Kidney tubule cell (primary cell): ENCODE results near the gene DNPH1.
A peak's percentile ranks its signal among the peaks of the same experiment; 100 is the strongest.

Source experiments
- DNase-seq: peaks from one replicate; pipeline ENCODE4 v3.0.0-alpha.2; 2018; ENCODE audit warnings: low spot score

The DNPH1 gene

DNA sequence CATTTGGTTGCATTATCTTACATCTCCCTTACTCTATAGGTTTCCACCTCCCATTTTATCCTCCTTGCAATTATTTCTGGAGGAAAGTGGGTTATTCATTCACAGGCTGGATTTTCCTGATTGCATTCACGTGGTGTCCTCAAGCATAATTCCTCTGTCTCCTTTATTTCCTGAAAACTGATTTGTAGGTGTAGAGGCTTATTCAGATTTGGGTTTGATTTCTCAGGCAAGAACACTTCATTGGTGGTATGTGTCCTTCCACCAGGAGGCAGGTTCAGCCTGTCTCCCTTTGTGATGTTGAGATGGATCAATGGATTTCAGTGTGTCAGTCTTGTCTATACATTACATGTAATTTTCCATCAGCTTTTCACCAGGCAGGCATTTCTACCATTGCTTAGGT is 17.3 kb downstream of the DNPH1 start:
- peak; percentile 59 for DNase-seq

DNA sequence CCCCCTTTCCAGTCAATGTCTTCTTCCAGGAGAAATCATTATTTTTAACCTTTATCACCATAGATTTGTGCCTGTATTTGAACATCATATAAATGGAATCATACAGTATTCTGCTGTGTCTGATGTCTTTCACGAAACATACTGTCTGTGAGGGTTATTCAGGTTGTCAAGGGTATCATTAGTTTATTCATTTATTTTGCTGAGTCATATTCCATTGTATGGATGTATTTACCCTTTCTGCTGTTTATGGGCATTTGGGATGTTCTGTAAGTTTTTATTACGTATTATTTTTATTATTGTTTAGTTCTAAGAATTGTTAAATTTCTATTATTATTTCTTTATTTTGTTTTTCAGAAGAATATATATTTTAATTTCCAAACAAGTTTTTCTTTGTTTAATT is 22.0 kb downstream of the DNPH1 start:
- no peak for DNase-seq

DNA sequence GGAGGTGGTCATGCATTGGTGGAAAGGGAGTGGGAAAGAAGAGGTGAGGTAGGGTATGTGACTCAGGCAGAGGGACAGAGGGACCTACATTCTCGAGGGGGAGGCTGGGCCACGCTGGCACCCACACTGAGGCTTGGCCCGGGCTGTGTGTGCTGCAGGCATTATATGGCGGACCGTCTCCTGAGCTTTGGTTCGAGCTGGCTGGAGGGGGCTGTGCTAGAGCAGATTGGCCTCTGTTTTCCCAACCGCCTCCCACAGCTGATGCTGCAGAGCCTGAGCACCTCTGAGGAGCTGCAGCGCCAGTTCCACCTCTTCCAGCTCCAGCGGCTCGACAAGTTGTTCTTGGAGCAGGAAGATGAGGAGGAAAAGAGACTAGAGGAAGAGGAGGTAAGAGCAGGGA is 23.4 kb downstream of the DNPH1 start:
- DNase-seq = no peak

DNA sequence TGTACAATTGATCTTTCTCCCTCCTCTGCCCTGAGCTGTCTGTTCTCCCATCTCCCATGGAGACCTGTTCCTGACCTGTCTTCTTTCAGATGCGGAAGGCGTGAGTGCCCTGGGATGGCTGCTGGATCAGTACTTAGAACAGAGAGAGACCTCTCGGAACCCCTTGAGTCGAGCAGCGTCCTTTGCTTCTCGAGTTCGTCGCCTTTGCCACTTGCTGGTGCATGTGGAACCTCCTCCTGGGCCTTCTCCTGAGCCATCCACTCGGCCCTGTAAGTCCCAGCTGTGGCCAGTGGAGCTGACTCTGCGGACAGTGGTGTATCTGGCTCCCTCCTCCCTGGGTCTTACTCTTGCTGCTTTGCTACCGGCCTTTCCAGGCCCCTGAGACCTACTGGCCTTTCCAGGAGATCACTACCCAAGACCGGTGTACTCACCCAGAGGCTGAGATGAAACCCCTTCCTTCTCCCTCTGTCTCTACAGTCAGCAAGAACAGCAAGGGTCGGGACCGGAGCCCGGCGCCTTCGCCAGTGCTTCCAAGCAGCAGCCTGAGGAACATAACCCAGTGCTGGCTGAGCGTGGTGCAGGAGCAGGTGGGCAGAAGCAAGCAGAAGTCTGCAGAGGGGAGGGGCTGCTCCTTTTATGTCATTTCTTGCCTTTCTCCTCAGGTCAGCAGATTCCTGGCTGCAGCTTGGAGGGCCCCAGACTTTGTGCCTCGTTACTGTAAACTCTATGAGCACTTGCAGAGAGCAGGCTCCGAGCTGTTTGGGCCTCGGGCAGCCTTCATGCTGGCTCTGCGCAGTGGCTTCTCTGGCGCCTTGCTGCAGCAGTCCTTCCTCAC is 24.8 kb downstream of the DNPH1 start:
- no peak for DNase-seq

DNA sequence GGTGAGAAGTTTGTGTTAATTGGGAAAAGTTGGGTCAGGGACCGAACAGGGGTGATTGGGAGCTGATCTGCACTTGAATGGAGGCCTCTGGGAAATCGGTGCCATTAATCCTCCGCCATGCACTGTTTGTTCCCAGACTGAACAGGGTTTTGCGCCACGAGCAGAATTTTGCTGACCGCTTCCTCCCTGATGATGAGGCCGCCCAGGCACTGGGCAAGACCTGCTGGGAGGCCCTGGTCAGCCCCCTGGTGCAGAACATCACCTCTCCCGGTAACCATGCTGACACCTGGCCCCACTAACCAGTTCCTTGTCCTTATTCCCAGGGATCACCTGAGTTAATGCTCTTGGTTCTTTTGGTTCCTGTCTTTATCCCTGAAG is 25.6 kb downstream of the DNPH1 start:
- no peak for DNase-seq

DNA sequence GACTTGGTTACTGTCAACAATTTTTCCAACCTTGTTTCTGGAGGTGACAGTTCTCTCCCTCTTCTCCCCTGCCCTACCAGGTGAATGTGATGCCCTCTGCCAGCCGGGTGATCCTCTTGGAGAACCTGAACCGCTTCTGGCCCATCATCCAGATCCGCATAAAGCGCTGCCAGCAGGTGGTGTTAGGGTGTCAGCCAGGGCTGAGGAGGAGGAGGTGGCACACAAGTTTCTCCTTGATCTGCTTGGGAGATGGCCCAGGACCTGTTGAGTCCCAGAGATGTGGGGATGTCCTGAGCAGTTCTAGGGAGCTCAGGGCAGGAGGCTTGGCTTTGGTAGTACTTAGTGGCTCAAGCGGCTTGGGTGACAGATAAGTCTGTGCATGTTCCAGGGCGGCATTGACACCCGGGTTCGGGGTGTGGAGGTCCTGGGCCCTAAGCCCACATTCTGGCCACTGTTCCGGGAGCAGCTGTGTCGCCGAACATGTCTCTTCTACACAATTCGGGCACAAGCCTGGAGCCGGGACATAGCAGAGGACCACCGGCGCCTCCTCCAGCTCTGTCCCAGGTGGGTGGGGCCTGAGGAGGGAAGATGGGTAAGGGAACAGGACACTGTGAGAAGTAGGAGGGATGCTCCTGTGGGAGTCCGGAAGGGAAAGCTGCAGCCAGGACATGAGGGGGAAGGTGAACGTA is 26.1 kb downstream of the DNPH1 start:
- DNase-seq = no peak

DNA sequence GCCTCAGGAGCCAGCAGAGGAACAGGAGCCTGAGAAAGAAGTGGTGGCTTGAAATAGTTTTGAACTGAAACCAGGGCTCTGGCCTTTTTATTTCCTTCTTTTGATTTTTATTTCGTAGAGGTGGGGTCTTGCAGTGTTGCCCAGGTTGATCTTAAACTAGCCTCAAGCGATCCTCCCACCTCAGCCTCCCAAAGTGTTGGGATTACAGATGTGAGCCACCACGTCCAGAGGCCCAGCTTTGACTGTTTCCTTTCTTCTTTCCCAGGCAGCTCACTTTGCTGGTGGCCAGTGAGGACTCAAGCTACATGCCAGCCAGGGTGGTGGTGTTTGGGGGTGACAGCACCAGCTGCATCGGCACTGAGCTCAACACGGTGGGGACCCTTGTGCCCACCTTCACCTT is 26.8 kb downstream of the DNPH1 start:
- no peak for DNase-seq

DNA sequence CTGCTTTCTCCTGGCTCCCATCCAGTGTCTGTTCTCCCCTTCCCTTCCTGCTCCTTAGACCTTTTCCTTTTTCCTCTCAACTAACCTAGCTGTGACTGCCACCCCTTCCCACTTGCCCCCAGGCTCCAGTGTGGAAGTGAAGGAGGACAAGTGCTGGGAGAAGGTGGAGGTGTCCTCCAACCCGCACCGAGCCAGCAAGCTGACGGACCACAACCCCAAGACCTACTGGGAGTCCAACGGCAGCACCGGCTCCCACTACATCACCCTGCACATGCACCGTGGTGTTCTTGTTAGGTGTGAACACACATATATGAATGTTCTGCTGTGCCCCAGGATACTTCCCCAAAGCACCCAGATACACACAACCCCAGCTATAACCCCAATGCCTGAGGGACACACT is 28.7 kb downstream of the DNPH1 start:
- DNase-seq = no peak

DNA sequence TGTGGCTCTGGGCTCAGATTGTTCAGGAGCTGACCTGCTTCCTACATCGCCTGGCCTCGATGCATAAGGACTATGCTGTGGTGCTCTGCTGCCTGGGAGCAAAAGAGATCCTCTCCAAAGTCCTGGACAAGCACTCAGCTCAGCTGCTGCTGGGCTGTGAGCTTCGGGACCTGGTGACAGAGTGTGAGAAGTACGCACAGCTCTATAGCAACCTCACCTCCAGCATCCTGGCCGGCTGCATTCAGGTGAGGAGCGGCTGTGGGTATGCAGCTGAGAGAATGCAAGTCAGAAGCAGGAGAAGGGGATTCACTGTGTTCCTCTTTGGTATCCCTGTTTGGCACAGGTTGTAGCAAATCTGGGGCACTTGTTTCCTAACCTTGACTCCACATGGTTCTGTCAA is 29.4 kb downstream of the DNPH1 start:
- no peak for DNase-seq

DNA sequence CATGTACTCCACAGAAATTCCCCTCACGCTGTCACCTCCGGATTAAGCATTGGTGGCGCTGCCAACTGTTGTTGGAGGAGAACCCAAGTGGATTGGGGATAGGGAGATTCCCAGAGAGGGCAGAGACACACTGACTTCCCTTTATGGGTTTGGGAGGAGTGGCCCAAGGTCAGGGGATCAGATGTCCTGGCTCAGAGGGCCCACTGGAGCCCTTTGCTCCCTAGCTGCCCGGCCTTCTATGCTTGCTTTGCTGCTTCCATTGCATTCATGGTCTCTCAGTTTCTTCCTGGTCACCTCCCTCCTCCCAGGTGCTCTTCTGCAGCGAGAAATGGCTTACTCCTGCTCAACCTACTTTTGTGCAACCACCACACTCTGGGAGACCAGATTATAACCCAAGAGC is 32.9 kb downstream of the DNPH1 start:
- DNase-seq = no peak

DNA sequence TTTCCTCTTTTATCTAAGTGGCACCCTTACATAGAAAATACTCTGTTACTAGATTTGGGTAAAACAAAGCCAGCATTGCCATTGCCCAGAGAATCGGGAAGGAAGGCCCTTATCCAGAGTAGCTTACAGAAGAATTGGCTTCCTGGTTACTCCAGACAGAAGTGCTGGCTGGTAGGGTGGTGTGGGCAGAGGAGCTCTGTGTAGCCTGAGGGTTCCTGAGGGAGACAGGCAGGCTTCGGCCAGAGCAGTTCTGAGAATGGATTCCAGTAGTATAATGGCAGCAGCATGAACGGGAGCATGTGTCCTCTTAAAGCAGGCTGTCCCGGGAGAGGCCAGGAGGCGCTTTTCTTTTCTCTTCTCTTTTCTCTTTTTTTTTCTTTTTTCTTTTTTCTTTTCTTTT is 35.4 kb downstream of the DNPH1 start:
- DNase-seq = no peak

DNA sequence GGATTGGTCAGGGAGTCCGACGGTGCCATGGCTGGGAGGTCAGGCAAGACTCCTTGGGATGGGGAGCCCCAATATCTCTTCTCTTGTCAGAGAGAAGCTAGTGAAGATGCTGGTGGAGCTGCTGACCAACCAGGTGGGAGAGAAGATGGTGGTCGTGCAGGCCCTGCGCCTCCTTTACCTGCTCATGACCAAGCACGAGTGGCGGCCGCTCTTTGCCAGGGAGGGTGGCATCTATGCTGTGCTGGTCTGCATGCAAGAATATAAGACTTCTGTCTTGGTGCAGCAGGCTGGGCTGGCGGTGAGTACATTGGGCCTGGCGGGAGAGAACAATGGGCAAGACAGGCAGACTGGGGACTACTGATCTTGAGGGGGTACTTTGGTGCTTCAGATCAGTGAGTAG is 36.4 kb downstream of the DNPH1 start:
- no peak for DNase-seq

DNA sequence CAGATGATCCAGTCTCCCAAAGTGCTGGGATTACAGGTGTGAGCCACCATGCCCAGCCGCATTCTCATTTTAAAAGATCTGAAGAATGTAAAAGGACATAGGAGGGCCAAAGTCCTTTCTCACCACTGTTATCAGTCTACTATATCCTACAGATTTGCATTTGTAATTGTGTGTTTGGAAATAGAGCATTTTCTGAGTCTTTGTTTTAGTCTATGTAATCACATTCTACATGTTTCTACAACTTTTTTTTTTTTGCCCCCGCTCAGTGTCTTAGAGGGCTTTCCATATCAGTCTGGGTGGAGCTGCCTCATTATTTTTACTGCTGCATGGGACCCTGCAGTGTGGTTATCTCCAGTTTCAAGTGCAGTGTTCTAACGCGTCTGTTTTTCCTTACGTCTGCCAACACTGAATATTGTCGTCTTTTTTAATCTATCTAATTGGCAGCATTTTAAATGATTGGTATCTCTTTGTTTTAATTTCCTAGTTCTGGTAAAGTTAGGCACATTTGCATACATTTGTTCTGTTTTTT is 39.4 kb downstream of the DNPH1 start:
- no peak for DNase-seq

DNA sequence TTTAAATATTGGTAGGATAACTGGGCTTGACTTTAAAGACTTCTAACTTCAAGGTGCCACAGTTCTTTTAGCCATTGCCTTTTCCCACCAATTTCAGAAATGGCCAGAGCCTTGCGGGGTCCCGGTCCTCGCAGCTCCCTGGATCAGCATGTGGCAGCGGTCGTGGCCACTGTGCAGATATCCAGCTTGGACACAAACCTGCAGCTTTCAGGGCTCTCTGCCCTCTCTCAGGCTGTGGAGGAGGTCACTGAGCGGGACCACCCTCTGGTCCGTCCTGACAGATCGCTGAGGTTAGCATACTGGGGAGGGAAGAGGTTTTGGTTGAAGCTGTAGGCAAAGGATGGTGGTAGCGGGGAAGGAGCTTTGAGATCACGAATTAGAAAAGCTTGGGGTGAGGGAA is 40.9 kb downstream of the DNPH1 start:
- DNase-seq = no peak

DNA sequence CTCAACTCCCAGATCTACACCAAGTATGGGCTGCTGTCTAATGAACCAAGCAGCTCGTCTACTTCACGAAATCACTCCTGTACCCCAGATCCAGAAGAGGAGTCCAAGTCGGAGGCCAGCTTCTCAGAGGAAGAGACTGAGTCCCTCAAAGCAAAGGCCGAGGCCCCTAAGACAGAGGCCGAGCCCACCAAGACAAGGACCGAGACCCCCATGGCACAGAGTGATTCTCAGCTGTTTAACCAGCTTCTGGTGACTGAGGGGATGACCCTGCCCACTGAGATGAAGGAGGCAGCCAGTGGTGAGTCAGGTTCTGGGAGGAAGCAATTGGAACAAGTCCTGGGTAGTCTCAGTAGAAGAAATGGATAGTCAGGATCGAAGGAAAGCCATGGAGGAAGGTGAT is 41.5 kb downstream of the DNPH1 start:
- DNase-seq = no peak

DNA sequence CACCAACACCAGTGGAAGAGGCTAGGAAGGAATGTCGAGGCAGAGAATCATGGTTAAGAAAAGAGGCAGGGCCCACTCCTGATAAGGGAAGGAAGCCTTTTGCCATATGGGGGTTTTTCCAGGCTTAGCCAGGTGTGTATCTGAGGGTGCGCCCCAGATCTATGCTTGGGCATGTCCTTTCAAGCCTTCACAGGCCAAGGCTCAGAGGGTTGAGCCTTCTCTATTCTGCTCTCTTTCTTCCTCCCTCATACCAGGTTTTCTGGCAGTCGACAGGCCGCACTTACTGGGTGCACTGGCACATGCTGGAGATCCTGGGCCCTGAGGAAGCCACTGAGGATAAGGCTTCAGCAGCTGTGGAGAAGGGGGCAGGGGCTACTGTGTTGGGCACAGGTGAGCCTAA is 42.6 kb downstream of the DNPH1 start:
- no peak for DNase-seq

DNA sequence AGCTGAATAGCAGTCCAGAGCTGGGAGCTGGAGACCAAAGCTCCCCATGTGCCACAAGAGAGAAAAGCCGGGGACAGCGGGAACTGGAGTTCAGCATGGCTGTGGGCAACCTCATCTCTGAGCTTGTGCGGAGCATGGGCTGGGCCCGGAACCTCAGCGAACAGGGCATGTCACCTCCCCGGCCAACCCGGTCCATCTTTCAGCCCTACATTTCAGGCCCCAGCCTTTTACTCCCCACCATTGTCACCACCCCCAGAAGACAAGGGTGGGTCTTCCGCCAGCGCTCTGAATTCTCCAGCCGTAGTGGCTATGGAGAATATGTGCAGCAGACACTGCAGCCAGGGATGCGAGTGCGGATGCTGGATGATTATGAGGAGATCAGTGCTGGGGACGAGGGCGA is 43.3 kb downstream of the DNPH1 start:
- DNase-seq = no peak

DNA sequence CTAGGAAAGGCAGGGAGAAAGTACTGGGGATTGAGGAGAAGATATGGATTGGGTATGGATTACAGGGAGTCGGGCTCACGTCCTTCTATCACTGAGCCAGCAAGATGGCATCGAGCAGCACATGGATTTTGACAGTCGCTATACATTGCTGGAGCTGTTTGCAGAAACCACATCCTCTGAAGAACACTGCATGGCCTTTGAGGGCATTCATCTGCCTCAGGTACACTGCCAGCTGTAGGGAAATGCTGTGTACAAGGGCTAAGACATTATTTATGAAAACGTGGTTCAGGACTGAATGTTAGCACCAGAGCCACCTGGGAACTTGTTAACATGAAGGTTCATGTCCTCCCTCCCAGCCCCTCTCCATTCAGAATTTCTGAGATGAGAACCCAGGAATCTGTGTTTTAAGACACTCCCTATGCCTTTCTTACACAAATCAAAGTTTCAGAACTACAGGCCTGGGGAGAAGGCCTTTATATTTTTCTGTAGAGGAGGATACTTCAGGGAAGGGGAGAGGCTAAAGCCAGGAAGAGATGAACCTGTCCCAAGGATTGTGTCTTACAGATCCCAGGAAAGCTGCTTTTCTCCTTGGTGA is 43.8 kb downstream of the DNPH1 start:
- no peak for DNase-seq

DNA sequence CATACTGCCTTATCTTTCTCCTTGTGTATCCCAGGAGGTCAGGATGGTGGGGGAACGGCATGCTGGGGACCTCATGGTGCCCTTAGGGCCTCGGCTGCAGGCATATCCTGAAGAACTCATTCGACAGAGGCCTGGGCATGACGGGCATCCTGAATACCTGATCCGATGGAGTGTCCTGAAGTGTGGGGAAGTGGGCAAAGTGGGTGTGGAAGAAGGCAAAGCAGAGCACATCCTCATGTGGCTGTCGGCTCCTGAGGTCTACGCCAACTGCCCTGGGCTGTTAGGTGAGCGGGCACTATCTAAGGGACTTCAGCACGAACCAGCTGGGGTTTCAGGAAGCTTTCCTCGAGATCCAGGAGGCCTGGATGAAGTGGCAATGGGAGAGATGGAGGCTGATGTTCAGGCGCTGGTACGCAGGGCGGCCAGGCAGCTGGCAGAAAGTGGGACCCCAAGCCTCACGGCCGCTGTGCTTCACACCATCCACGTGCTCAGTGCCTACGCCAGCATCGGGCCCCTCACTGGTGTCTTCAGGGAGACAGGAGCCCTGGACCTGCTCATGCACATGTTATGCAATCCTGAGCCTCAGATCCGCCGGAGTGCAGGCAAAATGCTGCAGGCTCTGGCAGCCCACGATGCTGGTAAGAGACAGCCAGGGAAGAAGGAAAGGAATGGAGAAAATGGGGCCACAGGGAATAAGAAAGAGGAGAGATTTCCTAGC is 44.9 kb downstream of the DNPH1 start:
- DNase-seq = no peak

DNA sequence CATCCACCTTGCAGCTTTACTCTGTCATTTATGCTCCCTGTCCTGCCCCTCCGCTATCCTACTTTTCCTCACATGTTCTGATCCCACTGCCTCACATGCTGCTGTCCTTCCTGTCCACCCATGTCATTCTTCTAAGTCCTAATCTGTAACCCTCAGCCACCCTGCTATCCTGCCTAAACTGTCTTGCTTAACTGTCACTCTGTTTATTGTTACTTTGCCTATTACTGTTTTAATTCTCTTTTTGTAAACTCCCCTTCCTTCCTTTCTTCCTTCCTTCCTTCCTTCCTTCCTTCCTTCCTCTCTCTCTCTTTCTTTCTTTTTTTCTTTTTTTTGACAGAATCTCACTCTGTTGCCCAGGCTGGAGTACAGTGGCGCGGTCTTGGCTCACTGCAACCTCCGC is 45.8 kb downstream of the DNPH1 start:
- no peak for DNase-seq

DNA sequence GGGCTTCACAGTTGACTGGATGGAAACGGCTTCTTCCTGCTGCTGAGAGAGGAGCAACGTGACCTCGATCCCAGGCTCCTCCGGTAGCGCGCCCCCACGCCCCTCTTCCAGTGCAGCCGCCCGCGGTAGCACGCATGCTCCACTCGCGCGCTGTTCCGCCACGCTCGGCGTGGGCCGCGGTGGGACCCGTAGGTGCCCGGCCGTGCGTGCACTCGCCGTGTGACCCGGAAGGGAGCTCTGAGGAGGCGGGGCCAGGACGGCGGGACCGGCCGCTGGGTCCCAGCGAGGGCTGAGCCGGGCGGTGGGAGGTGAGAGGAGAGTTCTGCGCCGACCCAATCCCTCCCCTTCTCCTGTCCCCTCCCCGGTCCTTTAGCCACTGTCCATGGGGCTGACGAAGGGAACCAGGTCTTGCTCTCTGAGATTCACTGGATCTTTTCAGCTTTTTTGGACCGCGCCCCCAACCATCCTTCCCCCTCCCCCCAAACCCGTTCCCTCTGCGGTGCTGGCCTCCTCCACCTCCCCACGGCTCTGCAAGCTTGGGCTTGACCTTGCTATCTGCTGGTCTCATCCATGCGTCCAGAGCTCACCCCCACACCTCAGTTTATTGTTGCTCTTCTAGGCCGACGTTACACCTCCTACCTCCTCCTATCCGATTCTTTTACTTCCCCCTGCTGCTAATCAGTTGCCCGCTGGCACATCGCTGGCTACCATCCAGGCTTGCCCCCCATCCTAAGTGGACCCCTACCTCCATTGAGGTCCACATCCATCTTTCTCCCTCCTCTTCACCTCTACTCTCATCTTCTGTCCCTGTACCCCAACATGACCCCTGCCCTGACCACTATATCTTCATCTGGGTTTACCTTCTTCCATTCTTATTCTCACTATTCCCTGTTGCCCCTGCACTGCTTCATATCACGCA is 47.1 kb downstream of the DNPH1 start, which contains the start of gene CUL9:
Gene CUL9, plus strand, starts transcription at position 255 of the 919 bp plus-strand sequence. CDS start 2,115 bp downstream, outside the sequence.
- peak; percentile 77 for DNase-seq
